HepG2 (cell line): Measurements from ENCODE around the gene PNLIP.

Source experiments
- CHD4 ChIP-seq: fragments of 200-600 bp; sonication (generic); IDR thresholded peaks from 2 replicates; pipeline ENCODE4 v1.7.0; 2017; ENCODE audit warnings: mild to moderate bottlenecking, low read length, borderline replicate concordance
- FOXP1 ChIP-seq, 2 experiments: fragments of 450-650 bp in 1 of 2; IDR thresholded peaks; 2 replicates each; pipeline ENCODE4 v1.6.1; 2017 to 2018; ENCODE audit warnings: antibody characterized with exemption in 1 of 2
- KLF13 ChIP-seq: sonication (generic); formaldehyde crosslinking; IDR thresholded peaks from 2 replicates; pipeline ENCODE4 v1.4.0; 2020; ENCODE audit warnings: mild to moderate bottlenecking, missing genetic modification reagents
- RFX5 ChIP-seq: IDR thresholded peaks from 2 replicates; pipeline ENCODE4 v1.6.1; 2011; ENCODE audit warnings: low read depth, low read length, improper control_type of control experiment
- RXRB ChIP-seq: IDR thresholded peaks from 2 replicates; pipeline ENCODE4 v1.6.1; 2016; ENCODE audit warnings: borderline replicate concordance, missing genetic modification reagents, missing compliant biosample characterization
- SYNCRIP ChIP-seq: fragments of 200-400 bp; formaldehyde crosslinking; IDR thresholded peaks from 2 replicates; pipeline ENCODE4 v1.6.1; 2018; ENCODE audit warnings: mild to moderate bottlenecking, low read depth, low read length; ENCODE audit not compliant: insufficient read depth
- TAF15 ChIP-seq: fragments of 200-400 bp; formaldehyde crosslinking; IDR thresholded peaks from one replicate; pipeline ENCODE4 v1.6.1; 2018; ENCODE audit warnings: mild to moderate bottlenecking, low read depth, low read length; ENCODE audit not compliant: poor library complexity, severe bottlenecking
- TARDBP ChIP-seq: sonication (generic); formaldehyde crosslinking; IDR thresholded peaks from 2 replicates; pipeline ENCODE4 v1.8.0; 2022; ENCODE audit warnings: mild to moderate bottlenecking, missing genetic modification reagents
- ZBTB7B ChIP-seq: sonication (generic); formaldehyde crosslinking; IDR thresholded peaks from 2 replicates; pipeline ENCODE4 v1.4.0; 2020; ENCODE audit warnings: missing genetic modification reagents
- ZNF274 ChIP-seq: sonication (generic); formaldehyde crosslinking; IDR thresholded peaks from 2 replicates; pipeline ENCODE4 v1.5.1; 2020; ENCODE audit warnings: mild to moderate bottlenecking, missing genetic modification reagents
- TF ChIP-seq, protein P1 (sequence below): sonication (generic); formaldehyde crosslinking; IDR thresholded peaks from 2 replicates; pipeline ENCODE4 v1.8.1; 2023; ENCODE audit warnings: mild to moderate bottlenecking, inconsistent platforms, moderate library complexity, missing genetic modification reagents, borderline replicate concordance
- TF ChIP-seq, protein P2 (sequence below): sonication (generic); formaldehyde crosslinking; IDR thresholded peaks from 2 replicates; pipeline ENCODE4 v1.8.0; 2022; ENCODE audit warnings: missing genetic modification reagents, mild to moderate bottlenecking, moderate library complexity, borderline replicate concordance
- TF ChIP-seq, protein P3 (sequence below): sonication (generic); formaldehyde crosslinking; IDR thresholded peaks from 2 replicates; pipeline ENCODE4 v1.5.0; 2020; ENCODE audit warnings: mild to moderate bottlenecking, missing genetic modification reagents, moderate library complexity

DNA sequence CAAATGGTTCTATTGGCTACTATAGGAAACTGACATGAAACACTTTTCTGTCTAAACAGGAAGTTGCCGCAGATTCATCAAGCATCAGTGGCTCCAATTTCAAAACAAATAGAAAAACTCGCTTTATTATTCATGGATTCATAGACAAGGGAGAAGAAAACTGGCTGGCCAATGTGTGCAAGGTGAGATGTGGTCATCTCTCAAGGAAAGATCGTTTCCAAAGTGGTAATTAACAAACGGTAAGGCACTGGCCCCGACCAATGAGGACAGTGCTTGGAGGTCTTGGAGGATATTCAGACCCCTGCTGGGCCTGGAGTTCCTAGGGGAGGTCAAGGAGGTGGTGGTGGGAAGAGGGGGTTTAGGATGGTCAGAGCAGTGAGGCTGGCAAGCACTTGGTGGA is 2.6 kb downstream of the PNLIP start:
- TF ChIP-seq RFX5 (no peak), TAF15 (no peak), SYNCRIP (no peak), ZBTB7B (CRISPR knock-in tag) (no peak), ZNF274 (CRISPR knock-in tag) (no peak), RXRB (CRISPR knock-in tag) (no peak), TARDBP (no peak), KLF13 (CRISPR knock-in tag) (no peak), CHD4 (no peak), FOXP1 (IDR thresholded peaks at IDR 0.05) (no peak), FOXP1 (CRISPR knock-in tag; IDR thresholded peaks at IDR 0.05) (no peak)
- TF ChIP-seq, protein P1, sequence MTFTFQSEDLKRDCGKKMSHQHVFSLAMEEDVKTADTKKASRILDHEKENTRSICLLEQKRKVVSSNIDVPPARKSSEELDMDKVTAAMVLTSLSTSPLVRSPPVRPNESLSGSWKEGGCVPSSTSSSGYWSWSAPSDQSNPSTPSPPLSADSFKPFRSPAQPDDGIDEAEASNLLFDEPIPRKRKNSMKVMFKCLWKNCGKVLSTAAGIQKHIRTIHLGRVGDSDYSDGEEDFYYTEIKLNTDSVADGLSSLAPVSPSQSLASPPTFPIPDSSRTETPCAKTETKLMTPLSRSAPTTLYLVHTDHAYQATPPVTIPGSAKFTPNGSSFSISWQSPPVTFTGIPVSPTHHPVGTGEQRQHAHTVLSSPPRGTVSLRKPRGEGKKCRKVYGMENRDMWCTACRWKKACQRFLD = no peak
- TF ChIP-seq, protein P2, sequence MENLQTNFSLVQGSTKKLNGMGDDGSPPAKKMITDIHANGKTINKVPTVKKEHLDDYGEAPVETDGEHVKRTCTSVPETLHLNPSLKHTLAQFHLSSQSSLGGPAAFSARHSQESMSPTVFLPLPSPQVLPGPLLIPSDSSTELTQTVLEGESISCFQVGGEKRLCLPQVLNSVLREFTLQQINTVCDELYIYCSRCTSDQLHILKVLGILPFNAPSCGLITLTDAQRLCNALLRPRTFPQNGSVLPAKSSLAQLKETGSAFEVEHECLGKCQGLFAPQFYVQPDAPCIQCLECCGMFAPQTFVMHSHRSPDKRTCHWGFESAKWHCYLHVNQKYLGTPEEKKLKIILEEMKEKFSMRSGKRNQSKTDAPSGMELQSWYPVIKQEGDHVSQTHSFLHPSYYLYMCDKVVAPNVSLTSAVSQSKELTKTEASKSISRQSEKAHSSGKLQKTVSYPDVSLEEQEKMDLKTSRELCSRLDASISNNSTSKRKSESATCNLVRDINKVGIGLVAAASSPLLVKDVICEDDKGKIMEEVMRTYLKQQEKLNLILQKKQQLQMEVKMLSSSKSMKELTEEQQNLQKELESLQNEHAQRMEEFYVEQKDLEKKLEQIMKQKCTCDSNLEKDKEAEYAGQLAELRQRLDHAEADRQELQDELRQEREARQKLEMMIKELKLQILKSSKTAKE (CRISPR knock-in tag) = no peak
- TF ChIP-seq, protein P3, sequence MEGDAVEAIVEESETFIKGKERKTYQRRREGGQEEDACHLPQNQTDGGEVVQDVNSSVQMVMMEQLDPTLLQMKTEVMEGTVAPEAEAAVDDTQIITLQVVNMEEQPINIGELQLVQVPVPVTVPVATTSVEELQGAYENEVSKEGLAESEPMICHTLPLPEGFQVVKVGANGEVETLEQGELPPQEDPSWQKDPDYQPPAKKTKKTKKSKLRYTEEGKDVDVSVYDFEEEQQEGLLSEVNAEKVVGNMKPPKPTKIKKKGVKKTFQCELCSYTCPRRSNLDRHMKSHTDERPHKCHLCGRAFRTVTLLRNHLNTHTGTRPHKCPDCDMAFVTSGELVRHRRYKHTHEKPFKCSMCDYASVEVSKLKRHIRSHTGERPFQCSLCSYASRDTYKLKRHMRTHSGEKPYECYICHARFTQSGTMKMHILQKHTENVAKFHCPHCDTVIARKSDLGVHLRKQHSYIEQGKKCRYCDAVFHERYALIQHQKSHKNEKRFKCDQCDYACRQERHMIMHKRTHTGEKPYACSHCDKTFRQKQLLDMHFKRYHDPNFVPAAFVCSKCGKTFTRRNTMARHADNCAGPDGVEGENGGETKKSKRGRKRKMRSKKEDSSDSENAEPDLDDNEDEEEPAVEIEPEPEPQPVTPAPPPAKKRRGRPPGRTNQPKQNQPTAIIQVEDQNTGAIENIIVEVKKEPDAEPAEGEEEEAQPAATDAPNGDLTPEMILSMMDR (CRISPR knock-in tag) = no peak
